B cell (primary cell): ENCODE measurements around the gene PPP1R26. TPM values are rescaled to one million over a fixed set of nuclear protein-coding genes. Genes with fewer than 3 reads are reported as not detected.

ENCODE experiments used
- ATAC-seq: fragments of 200-7000 bp; cut with Tn5 transposase; one replicate; pipeline ENCODE4 v1.10.0; 2021; ENCODE audit warnings: low read depth, mild to moderate bottlenecking, moderate number of reproducible peaks, moderate library complexity
- CTCF ChIA-PET: fragments of 350-600 bp; sonication (Branson Sonifier 250); formaldehyde crosslinking; loops from one replicate; lab custom pipeline; 2021; ENCODE audit warnings: antibody characterized with exemption, inconsistent platforms; lab: Charles Lee
- POLR2A ChIA-PET: fragments of 350-600 bp; sonication (Branson Sonifier 250); formaldehyde crosslinking; loops from one replicate; lab custom pipeline; 2021; ENCODE audit warnings: antibody characterized with exemption; lab: Charles Lee
- DNase-seq: peaks from one replicate; pipeline ENCODE4 v3.0.0; 2013
- H2AFZ ChIP-seq: 2 replicates; pipeline ENCODE4 v1.6.1; 2012; ENCODE audit warnings: mild to moderate bottlenecking, low read depth, low read length; ENCODE audit not compliant: insufficient read depth, poor library complexity, severe bottlenecking
- H3K27ac ChIP-seq, 2 donors: 1 replicate in 1 of 2; 2 replicates in 1 of 2; pipeline ENCODE4 v1.5.1; 2012 to 2013; ENCODE audit warnings: low read length in 2 of 2, mild to moderate bottlenecking in 2 of 2, moderate library complexity in 1 of 2
- H3K27me3 ChIP-seq, 4 experiments: fragments of 200-600 bp in 1 of 4; sonication (generic) in 1 of 4; replicated peaks in 1 of 4; 1 replicate in 2 of 4; 2 replicates in 2 of 4; pipeline versions ENCODE4 v1.6.1 to v1.7.0; 2013 to 2016; ENCODE audit warnings: low read length in 3 of 4, mild to moderate bottlenecking in 2 of 4, mixed read lengths in 1 of 4, moderate library complexity in 1 of 4; ENCODE audit not compliant: insufficient read depth in 4 of 4, control insufficient read depth in 3 of 4; ENCODE audit errors: control extremely low read depth in 1 of 4
- H3K36me3 ChIP-seq, 2 experiments: replicated peaks in 1 of 2; 1 replicate in 1 of 2; 2 replicates in 1 of 2; pipeline versions ENCODE4 v1.6.1 to v1.7.1; 2013; ENCODE audit warnings: low read length in 1 of 2; ENCODE audit not compliant: insufficient read depth in 2 of 2, control insufficient read depth in 1 of 2; ENCODE audit errors: control extremely low read depth in 1 of 2, extremely low read depth in 1 of 2
- H3K4me1 ChIP-seq, 2 donors: fragments of 200-600 bp in 1 of 2; sonication (generic) in 1 of 2; 1 replicate in 1 of 2; 2 replicates in 1 of 2; pipeline versions ENCODE4 v1.5.1 to v1.6.1; 2013 to 2017; ENCODE audit warnings: low read length in 2 of 2; ENCODE audit not compliant: control insufficient read depth in 2 of 2, insufficient read depth in 2 of 2
- H3K4me2 ChIP-seq: replicated peaks from 2 replicates; pipeline ENCODE3; 2012; ENCODE audit warnings: mild to moderate bottlenecking, low read depth, low read length; ENCODE audit not compliant: poor library complexity, severe bottlenecking
- H3K4me3 ChIP-seq, 5 experiments: fragments of 200-600 bp in 1 of 5; sonication (generic) in 1 of 5; 1 replicate in 3 of 5; 2 replicates in 2 of 5; pipeline versions ENCODE4 v1.5.1 to v1.7.0; 2011 to 2016; ENCODE audit warnings: low read length in 4 of 5, mild to moderate bottlenecking in 4 of 5, low read depth in 2 of 5, control low read depth in 1 of 5, moderate library complexity in 1 of 5; ENCODE audit not compliant: insufficient read depth in 1 of 5; ENCODE audit errors: control extremely low read depth in 1 of 5, extremely low read depth in 1 of 5
- H3K79me2 ChIP-seq: fragments of 200-600 bp; sonication (generic); one replicate; pipeline ENCODE4 v1.6.0; 2016; ENCODE audit warnings: low read length; ENCODE audit not compliant: control insufficient read depth, insufficient read depth
- H3K9ac ChIP-seq: fragments of 200-600 bp; sonication (generic); 2 replicates; pipeline ENCODE4 v1.6.1; 2017; ENCODE audit warnings: mild to moderate bottlenecking, low read length, moderate library complexity
- H3K9me3 ChIP-seq, 3 donors: one replicate each; pipeline versions ENCODE4 v1.6.1 to v1.7.1; 2013; ENCODE audit warnings: low read length in 2 of 3; ENCODE audit not compliant: control insufficient read depth in 2 of 3, insufficient read depth in 1 of 3; ENCODE audit errors: control extremely low read depth in 1 of 3
- H4K20me1 ChIP-seq: 2 replicates; pipeline ENCODE4 v1.6.0; 2012; ENCODE audit warnings: mild to moderate bottlenecking, low read length; ENCODE audit not compliant: insufficient read depth, control insufficient read depth, poor library complexity, severe bottlenecking
- H3K27ac Mint-ChIP-seq: one replicate; pipeline ENCODE4 v1.8.0; 2021; ENCODE audit warnings: mixed read lengths
- H3K27me3 Mint-ChIP-seq: one replicate; pipeline ENCODE4 v1.8.0; 2021; ENCODE audit warnings: mixed read lengths
- H3K4me1 Mint-ChIP-seq: one replicate; pipeline ENCODE4 v1.8.0; 2021; ENCODE audit warnings: mixed read lengths
- H3K4me3 Mint-ChIP-seq: one replicate; pipeline ENCODE4 v1.8.0; 2021; ENCODE audit warnings: mixed read lengths
- H3K9me3 Mint-ChIP-seq: one replicate; pipeline ENCODE4 v1.8.0; 2022; ENCODE audit warnings: mixed read lengths; ENCODE audit not compliant: insufficient read depth
- CTCF ChIP-seq: fragments of 200-600 bp; IDR thresholded peaks from one replicate; pipeline ENCODE4 v1.8.0; 2022; ENCODE audit warnings: antibody characterized with exemption, mild to moderate bottlenecking
- EZH2 ChIP-seq: IDR thresholded peaks from 2 replicates; pipeline ENCODE4 v1.6.1; 2012; ENCODE audit warnings: borderline replicate concordance, low read depth, mild to moderate bottlenecking, moderate library complexity, low read length; ENCODE audit not compliant: insufficient read depth, poor library complexity, severe bottlenecking
- WGBS: methylation state at CpG from one replicate; pipeline ENCODE4 v1.1.5; 2013; ENCODE audit warnings: missing lambda C conversion rate; ENCODE audit not compliant: insufficient coverage; 5-methylcytosine and 5-hydroxymethylcytosine counted together
- intact Hi-C: fragments of 100-400 bp; cut with micrococcal nuclease; formaldehyde crosslinking; loops from one replicate; pipeline ENCODE4 v1.10.0; 2022
- polyA plus RNA-seq: library from polyadenylated mRNA; depleted of rRNA; stranded (reverse); fragments of >200 nt; gene quantifications from 2 replicates; pipeline ENCODE4 v1.2.3, GENCODE V29; 2012
- total RNA-seq, 2 donors: library from RNA; stranded (reverse); fragments of 120-200 nt in 1 of 2; gene quantifications; 1 replicate in 1 of 2; 2 replicates in 1 of 2; pipeline versions ENCODE4 v1.2.3 to v1.2.4, GENCODE V29; 2013 to 2022

PPP1R26 gene
- total and polyA plus RNA-seq, 2 donors (not counting 1 experiment from before 2014, with no cell fraction given), result 1.9 to 7.8 TPM

- Mint-ChIP-seq H3K4me3 (no peak overlapping the region), H3K9me3 (no peaks in the 10 kb centered on the region), H3K27ac (no peak overlapping the region), H3K27me3 (peaks cover 4% of the 10 kb centered on the region), H3K4me1 (peaks cover 4% of the 10 kb centered on the region)
- Histone ChIP-seq H3K4me3 (no peak overlapping the region), H3K9ac (no peak overlapping the region), H2AFZ (no peak overlapping the region), H3K27ac (no peak overlapping the region), H3K4me1 (peaks cover 10 to 15% of the 10 kb centered on the region in 2 donors), H3K4me2 (no peak overlapping the region), H4K20me1 (no peaks in the 10 kb centered on the region), H3K79me2 (no peaks in the 10 kb centered on the region), H3K36me3 (no peaks in the 10 kb centered on the region), H3K9me3 (no peaks in the 10 kb centered on the region), H3K27me3 (peaks cover 0 to 23% (median 0%) of the 10 kb centered on the region in 4 experiments)
- ATAC-seq (no peak), DNase-seq (no peak)
- POLR2A ChIA-PET, result no interaction called here
- TF ChIP-seq EZH2 (no peak), CTCF (no peak)
- WGBS, result 97% methylated on average over 42 of the region's 47 CpGs
- intact Hi-C loops, result no loop called here
- CTCF ChIA-PET, result interaction anchor here (0.6 kb wide), 1 partner anchor 74 kb away, joined by 3 read pairs; no protein-coding TSS in a partner anchor
These were observed 5.1 kb downstream of the PPP1R26 start for GRCh38 chr9:135484460-135485277.

GRCh38 chr9:135485385-135485784 is 5.8 kb downstream of the PPP1R26 start:
- no peaks in the 10 kb centered on the region for H3K9me3 ChIP-seq
- ChIA-PET POLR2A (no interaction called here), CTCF (no interaction called here)
- no peak for ATAC-seq
- WGBS, result 94% methylated on average over 25 of the region's 25 CpGs
- H3K27me3 Mint-ChIP-seq, result peaks cover 4% of the 10 kb centered on the region
- H3K4me2 ChIP-seq, result no peak overlapping the region
- no peaks in the 10 kb centered on the region for H4K20me1 ChIP-seq
- H3K79me2 ChIP-seq, result no peaks in the 10 kb centered on the region
- peaks cover 4% of the 10 kb centered on the region for H3K4me1 Mint-ChIP-seq
- no peak overlapping the region for H2AFZ ChIP-seq
- H3K36me3 ChIP-seq, result no peaks in the 10 kb centered on the region
- no peaks in the 10 kb centered on the region for H3K9me3 Mint-ChIP-seq
- no peak overlapping the region for H3K27ac Mint-ChIP-seq
- peaks cover 0 to 22% (median 0%) of the 10 kb centered on the region in 4 experiments for H3K27me3 ChIP-seq
- H3K9ac ChIP-seq, result no peak overlapping the region
- no peak overlapping the region for H3K27ac ChIP-seq
- intact Hi-C loops, result no loop called here
- no peak overlapping the region for H3K4me3 Mint-ChIP-seq
- DNase-seq, result no peak
- TF ChIP-seq EZH2, result no peak
- no peak for TF ChIP-seq CTCF
- peaks cover 9 to 14% of the 10 kb centered on the region in 2 donors for H3K4me1 ChIP-seq
- H3K4me3 ChIP-seq, result no peak overlapping the region
